NCI-H82 (cell line): Measurements from ENCODE around the gene SGK1.

Source experiments
- DNase-seq: peaks from one replicate; lab custom pipeline; 2025; lab: John Stamatoyannopoulos, UW

The SGK1 gene

GRCh38 chr6:134317471-134318131, at the start of gene SGK1:
SGK1 (minus strand) TSS chr6:134318112; CDS start chr6:134317460, 652 bp downstream.
- DNase-seq: peak; percentile 54

GRCh38 chr6:134363323-134364039, 45.6 kb upstream of the SGK1 start:
- no peak for DNase-seq

GRCh38 chr6:134361011-134361410, 43.1 kb upstream of the SGK1 start:
- DNase-seq: no peak

GRCh38 chr6:134359302-134359701, 41.4 kb upstream of the SGK1 start:
- DNase-seq: no peak

- DNase-seq: no peak
These were observed 40.4 kb upstream of the SGK1 start for GRCh38 chr6:134358320-134358719.

GRCh38 chr6:134357022-134357487, 39.1 kb upstream of the SGK1 start:
- DNase-seq: no peak

GRCh38 chr6:134356405-134356804, 38.5 kb upstream of the SGK1 start:
- no peak for DNase-seq

- no peak for DNase-seq
These were observed 35.0 kb upstream of the SGK1 start for GRCh38 chr6:134352786-134353480.

GRCh38 chr6:134351615-134352474, 33.9 kb upstream of the SGK1 start:
- no peak for DNase-seq

GRCh38 chr6:134347885-134348805, 30.2 kb upstream of the SGK1 start:
- DNase-seq: no peak

- no peak for DNase-seq
These were observed 29.1 kb upstream of the SGK1 start for GRCh38 chr6:134346932-134347545.

- no peak for DNase-seq
These were observed 27.9 kb upstream of the SGK1 start for GRCh38 chr6:134345789-134346188.

- DNase-seq: no peak
These were observed 25.2 kb upstream of the SGK1 start for GRCh38 chr6:134343066-134343465.

GRCh38 chr6:134341999-134342567, 24.2 kb upstream of the SGK1 start:
- no peak for DNase-seq

- peak; percentile 33 for DNase-seq
These were observed 22.5 kb upstream of the SGK1 start for GRCh38 chr6:134340179-134340975.

GRCh38 chr6:134339216-134339615, 21.3 kb upstream of the SGK1 start:
- peak; percentile 84 for DNase-seq

GRCh38 chr6:134331256-134331655, 13.3 kb upstream of the SGK1 start:
- no peak for DNase-seq

GRCh38 chr6:134330555-134330954, 12.6 kb upstream of the SGK1 start:
- no peak for DNase-seq

- DNase-seq: no peak
These were observed 10.9 kb upstream of the SGK1 start for GRCh38 chr6:134328792-134329191.
